KMS-11 (cell line): Measurements from ENCODE around the gene TSHZ1.

Experiments used
- H2AFZ ChIP-seq: fragments of 200-600 bp; sonication (generic); 2 replicates; pipeline ENCODE4 v1.6.1; 2016; ENCODE audit warnings: antibody characterized with exemption, mixed run types, low read depth
- H3K27ac ChIP-seq: fragments of 200-600 bp; sonication (generic); 2 replicates; pipeline ENCODE4 v1.6.1; 2016; ENCODE audit warnings: mild to moderate bottlenecking, mixed run types
- H3K27me3 ChIP-seq: fragments of 200-600 bp; sonication (generic); 2 replicates; pipeline ENCODE4 v1.6.1; 2017; ENCODE audit warnings: mild to moderate bottlenecking, low read depth, mixed run types, moderate library complexity; ENCODE audit not compliant: insufficient read depth
- H3K36me3 ChIP-seq: fragments of 200-600 bp; sonication (generic); 2 replicates; pipeline ENCODE4 v1.6.1; 2017; ENCODE audit warnings: mild to moderate bottlenecking, mixed run types; ENCODE audit not compliant: insufficient read depth
- H3K4me1 ChIP-seq: fragments of 200-600 bp; sonication (generic); 2 replicates; pipeline ENCODE4 v1.6.1; 2016; ENCODE audit warnings: mild to moderate bottlenecking, low read depth, mixed run types; ENCODE audit not compliant: poor library complexity, severe bottlenecking
- H3K4me2 ChIP-seq: fragments of 200-600 bp; sonication (generic); 2 replicates; pipeline ENCODE4 v1.7.0; 2016; ENCODE audit warnings: mild to moderate bottlenecking, mixed run types
- H3K4me3 ChIP-seq: fragments of 200-600 bp; sonication (generic); IDR thresholded peaks from 2 replicates; pipeline ENCODE4 v1.6.1; 2017; ENCODE audit warnings: low read depth, low read length, mixed read lengths; ENCODE audit not compliant: insufficient read depth
- H3K79me2 ChIP-seq: fragments of 200-600 bp; sonication (generic); 2 replicates; pipeline ENCODE4 v1.6.1; 2016; ENCODE audit warnings: low read depth, mixed run types; ENCODE audit not compliant: insufficient read depth
- H3K9ac ChIP-seq: fragments of 200-600 bp; sonication (generic); 2 replicates; pipeline ENCODE4 v1.6.1; 2016; ENCODE audit warnings: mild to moderate bottlenecking, mixed run types
- H4K20me1 ChIP-seq: fragments of 200-600 bp; sonication (generic); 2 replicates; pipeline ENCODE4 v1.6.1; 2016; ENCODE audit warnings: mild to moderate bottlenecking, mixed run types; ENCODE audit not compliant: insufficient read depth
- TF ChIP-seq, protein P1 (sequence below): fragments of 200-600 bp; sonication (generic); conservative IDR thresholded peaks from 2 replicates; pipeline ENCODE4 v1.6.1; 2017; ENCODE audit warnings: low read depth, mild to moderate bottlenecking, antibody characterized with exemption, low read length, moderate library complexity, mixed read lengths

The TSHZ1 gene

DNA sequence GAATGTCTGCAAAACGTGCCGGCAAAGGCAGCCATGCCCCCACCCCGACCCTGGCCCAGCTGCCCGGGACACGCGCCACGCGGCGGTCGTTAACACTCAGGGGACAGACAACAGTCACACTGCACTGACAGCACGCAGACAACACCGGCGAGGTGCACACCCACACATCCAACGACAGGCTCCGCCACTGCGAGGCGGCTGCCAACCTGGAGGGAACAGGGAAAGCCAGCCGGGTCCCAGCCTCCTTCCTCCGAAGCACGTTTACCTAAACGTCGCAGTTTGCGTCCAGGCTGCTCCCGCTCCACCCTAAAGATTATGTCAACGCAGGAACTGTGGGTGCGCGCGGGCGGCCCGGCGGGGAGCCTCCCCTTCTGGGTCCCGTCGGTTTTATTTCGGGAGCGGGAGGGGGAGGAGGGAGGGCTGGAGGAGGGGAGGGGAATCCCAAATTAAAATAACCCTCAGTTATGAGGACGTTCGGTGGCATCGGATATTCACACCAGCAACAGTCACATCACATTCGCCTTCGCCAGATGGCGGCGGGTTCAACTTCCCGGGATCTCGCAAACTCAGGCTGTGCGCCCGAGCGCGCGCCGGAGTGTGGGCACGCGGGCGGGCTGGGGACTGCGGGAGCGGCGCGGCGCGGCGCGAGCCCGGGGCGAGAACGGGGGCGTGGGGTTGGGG, 2.3 kb upstream of the TSHZ1 start:
- Histone ChIP-seq H3K36me3 (no peaks in the 10 kb centered on the region), H3K27me3 (no peaks in the 10 kb centered on the region), H4K20me1 (no peaks in the 10 kb centered on the region), H2AFZ (peak overlapping the region; percentile 70), H3K4me1 (peaks cover 25% of the 10 kb centered on the region), H3K9ac (peak overlapping the region; percentile 92), H3K79me2 (peaks cover 57% of the 10 kb centered on the region), H3K4me3 (no peak overlapping the region), H3K27ac (peak overlapping the region; percentile 99), H3K4me2 (peak overlapping the region; percentile 81)
- TF ChIP-seq, protein P1, sequence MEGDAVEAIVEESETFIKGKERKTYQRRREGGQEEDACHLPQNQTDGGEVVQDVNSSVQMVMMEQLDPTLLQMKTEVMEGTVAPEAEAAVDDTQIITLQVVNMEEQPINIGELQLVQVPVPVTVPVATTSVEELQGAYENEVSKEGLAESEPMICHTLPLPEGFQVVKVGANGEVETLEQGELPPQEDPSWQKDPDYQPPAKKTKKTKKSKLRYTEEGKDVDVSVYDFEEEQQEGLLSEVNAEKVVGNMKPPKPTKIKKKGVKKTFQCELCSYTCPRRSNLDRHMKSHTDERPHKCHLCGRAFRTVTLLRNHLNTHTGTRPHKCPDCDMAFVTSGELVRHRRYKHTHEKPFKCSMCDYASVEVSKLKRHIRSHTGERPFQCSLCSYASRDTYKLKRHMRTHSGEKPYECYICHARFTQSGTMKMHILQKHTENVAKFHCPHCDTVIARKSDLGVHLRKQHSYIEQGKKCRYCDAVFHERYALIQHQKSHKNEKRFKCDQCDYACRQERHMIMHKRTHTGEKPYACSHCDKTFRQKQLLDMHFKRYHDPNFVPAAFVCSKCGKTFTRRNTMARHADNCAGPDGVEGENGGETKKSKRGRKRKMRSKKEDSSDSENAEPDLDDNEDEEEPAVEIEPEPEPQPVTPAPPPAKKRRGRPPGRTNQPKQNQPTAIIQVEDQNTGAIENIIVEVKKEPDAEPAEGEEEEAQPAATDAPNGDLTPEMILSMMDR = no peak

DNA sequence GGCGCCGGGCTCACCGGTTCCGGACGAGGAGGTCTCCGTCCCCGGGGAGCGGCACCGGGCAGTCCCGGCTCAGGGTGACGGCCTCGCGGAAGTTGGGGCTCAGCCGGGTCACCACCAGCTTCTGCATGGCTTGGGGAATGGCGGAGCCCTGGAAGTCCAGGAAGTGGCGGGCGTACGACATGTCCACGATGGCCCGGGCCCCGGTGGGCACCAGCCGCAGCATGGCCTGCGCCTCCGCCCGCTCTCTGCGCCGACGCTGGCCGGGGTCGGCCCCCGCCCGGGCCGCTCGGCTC, 1.8 kb upstream of the TSHZ1 start:
- TF ChIP-seq, protein P1 = no peak
- no peak overlapping the region for H3K4me3 ChIP-seq
- peaks cover 54% of the 10 kb centered on the region for H3K79me2 ChIP-seq
- H3K4me2 ChIP-seq = peak overlapping the region; percentile 81; the same call in 1 of the 2 replicates
- H3K4me1 ChIP-seq = peaks cover 25% of the 10 kb centered on the region
- H3K9ac ChIP-seq = peak overlapping the region; percentile 92
- H3K36me3 ChIP-seq = no peaks in the 10 kb centered on the region
- H3K27me3 ChIP-seq = no peaks in the 10 kb centered on the region
- peak overlapping the region; percentile 70 for H2AFZ ChIP-seq
- H3K27ac ChIP-seq = peak overlapping the region; percentile 99
- no peaks in the 10 kb centered on the region for H4K20me1 ChIP-seq

DNA sequence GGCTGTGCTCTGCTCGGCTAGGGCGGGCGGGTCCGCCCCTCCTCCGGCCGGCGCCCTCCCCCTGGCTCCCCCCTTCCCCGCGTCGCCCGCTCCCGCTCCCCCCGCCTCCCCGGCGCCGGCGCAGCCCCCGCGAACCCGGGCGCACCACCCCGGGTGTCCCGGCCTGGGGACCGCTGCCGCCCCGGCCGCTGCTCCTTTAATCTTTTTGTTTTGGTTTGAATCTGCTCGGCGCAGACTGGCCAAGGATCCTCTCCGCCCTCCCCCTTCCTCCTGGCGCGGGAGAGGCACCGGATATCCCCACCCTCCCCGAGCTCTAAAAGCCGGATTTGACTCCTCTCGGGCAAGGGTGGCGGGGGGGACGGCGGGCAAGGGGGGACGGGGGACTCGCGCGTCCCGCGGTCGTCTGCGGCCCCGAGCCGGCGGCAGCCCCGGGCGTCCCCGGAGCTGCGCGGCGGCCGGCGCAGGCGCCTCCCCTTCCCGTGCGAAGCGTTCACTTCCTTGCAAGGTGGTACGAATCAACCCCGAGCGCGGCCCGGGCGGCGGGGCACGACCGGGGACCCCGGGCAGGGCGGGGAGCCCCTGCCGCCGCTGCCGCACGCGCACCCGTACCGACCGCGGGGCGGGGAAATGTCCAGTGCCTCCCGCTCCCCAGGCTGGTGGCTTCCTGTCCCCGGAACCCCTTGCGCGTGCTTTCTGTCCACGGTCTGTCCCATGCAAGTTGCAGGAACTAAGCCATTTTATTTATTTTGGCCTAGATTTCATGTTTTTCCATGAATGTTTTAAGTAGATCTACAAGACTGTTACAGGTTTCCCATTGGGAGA, 1.3 kb upstream of the TSHZ1 start, which contains the start of gene PTGR3:
PTGR3 (minus strand) TSS at position 11 of the 822 bp plus-strand sequence. CDS start 81 bp downstream, outside the sequence.
- Histone ChIP-seq H3K27me3 (no peaks in the 10 kb centered on the region), H3K4me1 (peaks cover 25% of the 10 kb centered on the region), H3K9ac (peak within 1 kb of the TSS; percentile 92), H3K27ac (peak within 1 kb of the TSS; percentile 99), H3K4me2 (peak within 1 kb of the TSS; percentile 97), H3K4me3 (no peak within 1 kb of the TSS), H4K20me1 (no peaks in the 10 kb centered on the region), H3K79me2 (peaks cover 50% of the 10 kb centered on the region), H2AFZ (peak within 1 kb of the TSS; percentile 99), H3K36me3 (no peaks in the 10 kb centered on the region)
- TF ChIP-seq, protein P1 = no peak

DNA sequence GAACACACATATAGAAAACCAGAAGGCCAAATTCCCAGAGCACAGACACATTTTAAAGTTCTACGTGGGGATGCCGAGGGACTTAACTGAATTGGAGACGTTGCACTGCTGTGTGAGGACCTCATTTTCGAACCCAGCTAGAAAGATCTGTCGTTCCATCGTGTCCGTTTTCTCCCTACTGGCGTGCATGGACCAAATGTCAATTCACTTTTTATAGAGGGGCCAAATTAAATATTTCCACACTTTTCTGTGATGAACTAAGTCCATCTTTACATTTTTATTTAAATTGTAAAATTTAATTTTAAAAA, 692 bp upstream of the TSHZ1 start:
- H3K4me3 ChIP-seq = no peak overlapping the region
- H3K9ac ChIP-seq = peak overlapping the region; percentile 92
- no peaks in the 10 kb centered on the region for H4K20me1 ChIP-seq
- no peaks in the 10 kb centered on the region for H3K27me3 ChIP-seq
- peak overlapping the region; percentile 99 for H2AFZ ChIP-seq
- H3K4me2 ChIP-seq = peak overlapping the region; percentile 97
- H3K27ac ChIP-seq = peak overlapping the region; percentile 99
- H3K4me1 ChIP-seq = peaks cover 25% of the 10 kb centered on the region
- H3K79me2 ChIP-seq = peaks cover 45% of the 10 kb centered on the region
- no peaks in the 10 kb centered on the region for H3K36me3 ChIP-seq
- TF ChIP-seq, protein P1 = 0 out of 2 replicates have a peak, but pooled peaks have one; percentile 16
